Spleen (tissue), 11 donors: Measurements from ENCODE around the gene MRPL4. TPM values are rescaled to one million over a fixed set of nuclear protein-coding genes. Genes with fewer than 3 reads are reported as not detected.
A peak's percentile ranks its signal among the peaks of the same experiment; 100 is the strongest.

ENCODE experiments used
- DNase-seq: peaks from one replicate; pipeline ENCODE4 v3.0.0-alpha.2; 2020
- H3K27ac ChIP-seq, 8 donors: fragments of 200-600 bp; sonication (generic) in 7 of 8; 1 replicate in 4 of 8; 2 replicates in 4 of 8; pipeline versions ENCODE4 v1.5.0 to v1.8.0; 2016 to 2021; ENCODE audit warnings: inconsistent platforms in 4 of 8, mild to moderate bottlenecking in 4 of 8, moderate library complexity in 1 of 8
- H3K27me3 ChIP-seq, 7 donors: fragments of 200-600 bp; sonication (generic) in 6 of 7; replicated peaks in 1 of 7; 1 replicate in 4 of 7; 2 replicates in 3 of 7; pipeline versions ENCODE4 v1.5.0 to v1.8.0; 2016 to 2021; ENCODE audit warnings: inconsistent platforms in 3 of 7, mild to moderate bottlenecking in 1 of 7
- H3K36me3 ChIP-seq, 6 donors: fragments of 200-600 bp; sonication (generic) in 5 of 6; 1 replicate in 4 of 6; 2 replicates in 2 of 6; pipeline versions ENCODE4 v1.5.0 to v1.8.0; 2016 to 2021; ENCODE audit warnings: inconsistent platforms in 2 of 6
- H3K4me1 ChIP-seq, 6 donors: fragments of 200-600 bp; sonication (generic) in 5 of 6; 1 replicate in 3 of 6; 2 replicates in 3 of 6; pipeline versions ENCODE4 v1.5.0 to v1.8.0; 2016 to 2021; ENCODE audit warnings: inconsistent platforms in 3 of 6
- H3K4me3 ChIP-seq, 8 donors: fragments of 200-600 bp; sonication (generic) in 7 of 8; 1 replicate in 4 of 8; 2 replicates in 4 of 8; pipeline versions ENCODE4 v1.5.0 to v1.8.0; 2016 to 2021; ENCODE audit warnings: inconsistent platforms in 4 of 8, mild to moderate bottlenecking in 4 of 8, moderate library complexity in 2 of 8
- H3K9me3 ChIP-seq, 8 donors: fragments of 200-600 bp; sonication (generic) in 7 of 8; 1 replicate in 4 of 8; 2 replicates in 4 of 8; pipeline versions ENCODE4 v1.5.0 to v1.8.0; 2016 to 2021; ENCODE audit warnings: inconsistent platforms in 4 of 8
- POLR2A ChIP-seq, 3 donors: fragments of 450-650 bp; IDR thresholded peaks; one replicate each; pipeline ENCODE4 v1.5.1; 2017; ENCODE audit warnings: antibody characterized with exemption in 3 of 3, mild to moderate bottlenecking in 1 of 3
- POLR2AphosphoS5 ChIP-seq, 3 donors: sonication (generic); formaldehyde crosslinking; IDR thresholded peaks; one replicate each; pipeline ENCODE4 v1.5.1; 2017; ENCODE audit warnings: antibody characterized with exemption in 3 of 3
- WGBS, 5 donors: extraction: QIAGEN DNeasy Blood & Tissue Kit in 3 of 5; methylation state at CpG; one replicate each; pipeline versions ENCODE4 v1.1.5 to v1.1.7; 2013 to 2018; 5-methylcytosine and 5-hydroxymethylcytosine counted together
- intact Hi-C: fragments of 100-400 bp; cut with DNase I; formaldehyde crosslinking; loops from one replicate; pipeline ENCODE4 v1.15.0; 2023; ENCODE audit warnings: low total_unique reads
- polyA plus RNA-seq, 3 donors: library from polyadenylated mRNA; stranded (reverse); fragments of 200-250 nt; gene quantifications; one replicate each; pipeline ENCODE4 v1.2.1, GENCODE V29; 2013
- total RNA-seq, 7 donors: library from RNA; depleted of rRNA in 3 of 7; stranded (reverse); fragments of >200 nt in 3 of 7; fragmentation: NEBNext Ultra II Directional in 4 of 7; extraction: Animal tissue kit (Norgen Biotek cat#: 25700) in 4 of 7; gene quantifications; one replicate each; pipeline versions ENCODE4 v1.1.0 to v1.2.1, GENCODE V29; 2016 to 2021
- TF ChIP-seq, protein P1 (sequence below), 11 experiments: fragments of 200-600 bp in 7 of 11; fragments of 450-650 bp in 4 of 11; sonication (generic) in 4 of 11; IDR thresholded peaks in 8 of 11; conservative IDR thresholded peaks in 3 of 11; 1 replicate in 7 of 11; 2 replicates in 4 of 11; pipeline versions ENCODE4 v1.4.0 to v1.8.0; 2016 to 2021; ENCODE audit warnings: antibody characterized with exemption in 11 of 11, inconsistent platforms in 4 of 11, mild to moderate bottlenecking in 1 of 11
- donor health status: healthy with polysubstance abuse.
- donor health status: DM: no; HTN: no; CAD: no; lungs with moderate emphysema.
- donor health status: DM: no; HTN: no; CAD: no.
- donor health status: Bipolar disorder and iron deficiency.
- donor health status: healthy.
- donor health status: DM: no; HTN: no; CAD: no.
- donor health status: DM: yes; HTN: yes; CAD: no.

Gene MRPL4
- total and polyA plus RNA-seq, 10 donors: 31.5 to 60.5 (median 39.0) TPM

DNA sequence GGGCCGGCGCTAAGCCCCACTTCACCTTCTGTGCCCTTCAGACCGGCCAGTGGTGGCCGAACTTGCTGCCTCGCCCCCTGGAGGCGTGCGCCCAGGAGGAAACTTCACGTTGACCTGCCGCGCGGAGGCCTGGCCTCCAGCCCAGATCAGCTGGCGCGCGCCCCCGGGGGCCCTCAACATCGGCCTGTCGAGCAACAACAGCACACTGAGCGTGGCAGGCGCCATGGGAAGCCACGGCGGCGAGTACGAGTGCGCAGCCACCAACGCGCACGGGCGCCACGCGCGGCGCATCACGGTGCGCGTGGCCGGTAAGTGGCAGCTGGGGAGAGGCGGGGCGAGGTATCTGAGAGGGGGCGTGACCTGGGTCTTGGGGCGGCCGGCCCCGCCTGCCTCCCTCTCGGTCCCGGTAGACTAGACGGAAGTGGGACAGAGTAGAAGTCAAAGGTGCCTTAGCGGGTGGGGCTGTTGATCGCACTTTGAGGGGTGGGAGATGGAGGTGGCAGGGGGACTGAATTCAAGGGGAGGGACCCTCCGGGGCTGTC, 43.4 kb downstream of the MRPL4 start:
- no peaks in the 10 kb centered on the region for H3K36me3 ChIP-seq
- H3K9me3 ChIP-seq: no peaks in the 10 kb centered on the region
- peak overlapping the region in 3 of 8 donors; percentile 10 to 45 (median 45) for H3K27ac ChIP-seq
- TF ChIP-seq POLR2A (IDR thresholded peaks at IDR 0.05) (peak in 1 of 3 donors; percentile 3), POLR2AphosphoS5 (IDR thresholded peaks at IDR 0.05) (peak; percentile 55 to 78 (median 64))
- TF ChIP-seq, protein P1, sequence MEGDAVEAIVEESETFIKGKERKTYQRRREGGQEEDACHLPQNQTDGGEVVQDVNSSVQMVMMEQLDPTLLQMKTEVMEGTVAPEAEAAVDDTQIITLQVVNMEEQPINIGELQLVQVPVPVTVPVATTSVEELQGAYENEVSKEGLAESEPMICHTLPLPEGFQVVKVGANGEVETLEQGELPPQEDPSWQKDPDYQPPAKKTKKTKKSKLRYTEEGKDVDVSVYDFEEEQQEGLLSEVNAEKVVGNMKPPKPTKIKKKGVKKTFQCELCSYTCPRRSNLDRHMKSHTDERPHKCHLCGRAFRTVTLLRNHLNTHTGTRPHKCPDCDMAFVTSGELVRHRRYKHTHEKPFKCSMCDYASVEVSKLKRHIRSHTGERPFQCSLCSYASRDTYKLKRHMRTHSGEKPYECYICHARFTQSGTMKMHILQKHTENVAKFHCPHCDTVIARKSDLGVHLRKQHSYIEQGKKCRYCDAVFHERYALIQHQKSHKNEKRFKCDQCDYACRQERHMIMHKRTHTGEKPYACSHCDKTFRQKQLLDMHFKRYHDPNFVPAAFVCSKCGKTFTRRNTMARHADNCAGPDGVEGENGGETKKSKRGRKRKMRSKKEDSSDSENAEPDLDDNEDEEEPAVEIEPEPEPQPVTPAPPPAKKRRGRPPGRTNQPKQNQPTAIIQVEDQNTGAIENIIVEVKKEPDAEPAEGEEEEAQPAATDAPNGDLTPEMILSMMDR (IDR thresholded peaks at IDR 0.05 in 8 of 11, conservative IDR thresholded peaks at IDR 0.05 in 3 of 11): peak in 1 of 11 experiments; percentile 13
- peak; percentile 92 for DNase-seq
- intact Hi-C loops: no loop called here
- H3K27me3 ChIP-seq: peaks cover 17 to 85% (median 66%) of the 10 kb centered on the region in 7 donors
- peaks cover 35 to 76% (median 62%) of the 10 kb centered on the region in 6 donors for H3K4me1 ChIP-seq
- 1 to 2% (median 2%) methylated on average over 10 to 48 of the region's 48 CpGs for WGBS, 5 donors
- peak overlapping the region; percentile 23 to 69 (median 35) for H3K4me3 ChIP-seq

DNA sequence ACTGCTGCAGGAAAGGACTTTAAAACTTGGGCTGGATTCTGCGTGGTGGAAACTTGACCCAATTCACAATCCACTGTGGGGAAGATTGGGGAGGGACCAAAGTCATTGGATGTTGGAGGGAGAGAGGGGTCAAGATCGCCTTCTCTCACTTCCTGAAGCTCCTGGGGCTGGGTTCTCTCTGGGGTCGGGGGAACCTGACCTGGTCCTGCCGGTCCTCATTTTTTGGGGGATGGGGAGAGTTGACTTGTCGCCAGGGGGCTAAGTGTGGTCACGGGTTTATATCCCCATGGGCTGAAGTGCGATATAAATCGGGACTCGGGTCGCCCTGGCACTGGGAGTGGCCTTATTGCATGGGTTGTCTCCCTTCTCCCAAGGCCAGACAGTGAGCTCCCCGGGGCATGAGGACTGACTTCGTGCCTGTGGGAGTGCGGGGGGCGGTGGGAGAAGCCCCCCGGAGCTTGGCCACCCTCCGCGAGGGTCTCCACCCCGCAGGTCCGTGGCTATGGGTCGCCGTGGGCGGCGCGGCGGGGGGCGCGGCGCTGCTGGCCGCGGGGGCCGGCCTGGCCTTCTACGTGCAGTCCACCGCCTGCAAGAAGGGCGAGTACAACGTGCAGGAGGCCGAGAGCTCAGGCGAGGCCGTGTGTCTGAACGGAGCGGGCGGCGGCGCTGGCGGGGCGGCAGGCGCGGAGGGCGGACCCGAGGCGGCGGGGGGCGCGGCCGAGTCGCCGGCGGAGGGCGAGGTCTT, 44.0 kb downstream of the MRPL4 start:
- Histone ChIP-seq H3K4me1 (peaks cover 28 to 72% (median 57%) of the 10 kb centered on the region in 6 donors), H3K36me3 (no peaks in the 10 kb centered on the region), H3K27me3 (peaks cover 13 to 79% (median 60%) of the 10 kb centered on the region in 7 donors), H3K4me3 (peak overlapping the region; percentile 23 to 69 (median 35)), H3K9me3 (no peaks in the 10 kb centered on the region), H3K27ac (peak overlapping the region in 3 of 8 donors; percentile 10 to 45 (median 45))
- intact Hi-C loops: no loop called here
- DNase-seq: no peak
- WGBS, 5 donors: 5 to 21% (median 13%) methylated on average over 49 to 58 of the region's 58 CpGs
- no peak for TF ChIP-seq POLR2AphosphoS5 (IDR thresholded peaks at IDR 0.05)
- TF ChIP-seq POLR2A (IDR thresholded peaks at IDR 0.05): no peak
- TF ChIP-seq, protein P1 (IDR thresholded peaks at IDR 0.05 in 8 of 11, conservative IDR thresholded peaks at IDR 0.05 in 3 of 11): no peak

DNA sequence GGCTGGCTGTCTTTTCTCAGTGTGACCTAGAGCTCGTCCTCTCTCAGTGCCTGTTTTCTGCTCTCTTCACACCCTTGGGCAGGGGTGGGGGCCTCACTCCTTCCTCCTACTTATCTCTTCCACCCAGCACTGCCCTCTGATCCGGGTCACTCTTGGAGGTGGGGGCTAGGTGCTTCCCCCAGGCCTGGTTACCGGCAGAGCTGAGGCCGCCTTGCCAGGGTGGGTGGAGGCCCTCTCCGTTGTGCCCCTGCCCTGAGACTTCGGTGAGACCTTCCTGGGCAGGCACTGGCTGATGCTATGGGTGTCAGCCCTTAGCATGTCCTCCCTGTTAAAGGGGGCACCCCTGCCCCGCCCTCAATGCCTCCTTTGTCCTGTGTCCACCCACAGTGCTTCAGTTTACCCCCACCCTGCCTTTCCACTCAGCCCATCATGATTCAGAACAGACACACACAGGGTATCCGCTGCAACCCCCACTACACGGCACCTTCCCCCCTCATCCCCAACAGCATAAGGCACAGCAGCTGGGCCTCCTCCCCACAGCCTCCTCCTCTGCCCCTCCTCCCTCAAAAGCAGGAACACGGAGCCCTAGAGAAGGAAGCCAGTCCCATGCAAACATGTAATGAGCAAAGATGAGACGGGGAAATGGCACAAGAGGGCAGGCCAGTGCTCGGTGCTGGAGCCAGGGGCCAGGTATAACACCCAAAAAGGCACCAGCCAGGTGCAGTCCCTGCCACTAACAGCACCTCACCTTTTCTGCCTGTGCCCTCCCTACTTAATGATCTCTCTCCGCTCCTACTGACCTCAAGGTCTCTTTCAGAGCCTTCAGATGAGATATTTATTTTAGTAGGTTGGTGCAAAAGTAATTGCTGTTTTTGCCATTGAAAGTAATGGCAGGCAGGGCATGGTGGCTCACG, 47.8 kb downstream of the MRPL4 start:
- WGBS, 5 donors: 24 to 34% (median 29%) methylated on average over 14 of the region's 14 CpGs
- peaks cover 5 to 47% (median 22%) of the 10 kb centered on the region in 7 donors for H3K27me3 ChIP-seq
- intact Hi-C loops: no loop called here
- H3K4me3 ChIP-seq: no peak overlapping the region
- DNase-seq: no peak
- no peaks in the 10 kb centered on the region for H3K9me3 ChIP-seq
- peaks cover 11 to 36% (median 25%) of the 10 kb centered on the region in 6 donors for H3K4me1 ChIP-seq
- TF ChIP-seq, protein P1 (IDR thresholded peaks at IDR 0.05 in 8 of 11, conservative IDR thresholded peaks at IDR 0.05 in 3 of 11): no peak
- peak; percentile 70 to 79 (median 73) for TF ChIP-seq POLR2AphosphoS5 (IDR thresholded peaks at IDR 0.05)
- peaks cover 0 to 9% (median 3%) of the 10 kb centered on the region in 6 donors for H3K36me3 ChIP-seq
- H3K27ac ChIP-seq: peak overlapping the region in 2 of 8 donors; percentile 32 to 34
